ENCODE results near the gene AMPH.

- TF ChIP-seq EP300 (IDR thresholded peaks at IDR 0.05) (no peak), CTCF (IDR thresholded peaks at IDR 0.05) (no peak), POLR2A (IDR thresholded peaks at IDR 0.05) (no peak)
These were observed 279.6 kb downstream of the AMPH start for GRCh38 chr7:38351601-38352000.

Data from tibial nerve (tissue), 4 donors.